Ascending aorta (tissue), 2 donors: Measurements from ENCODE around the gene SLC39A7. TPM values are rescaled to one million over a fixed set of nuclear protein-coding genes. Genes with fewer than 3 reads are reported as not detected.
A peak's percentile ranks its signal among the peaks of the same experiment; 100 is the strongest.

Experiments
- DNase-seq, 2 donors: peaks; one replicate each; pipeline ENCODE4 v3.0.0-alpha.2; 2019; ENCODE audit warnings: low spot score in 2 of 2
- H3K27ac ChIP-seq, 2 donors: fragments of 200-600 bp; sonication (generic); one replicate each; pipeline ENCODE4 v1.5.1; 2016 to 2017; ENCODE audit warnings: mild to moderate bottlenecking in 1 of 2
- H3K27me3 ChIP-seq: fragments of 200-600 bp; sonication (generic); one replicate; pipeline ENCODE4 v1.5.1; 2017
- H3K36me3 ChIP-seq, 2 donors: fragments of 200-600 bp; sonication (generic); one replicate each; pipeline ENCODE4 v1.5.1; 2016
- H3K4me1 ChIP-seq, 2 donors: fragments of 200-600 bp; sonication (generic); one replicate each; pipeline ENCODE4 v1.5.1; 2016 to 2017; ENCODE audit warnings: mild to moderate bottlenecking in 1 of 2
- H3K4me3 ChIP-seq, 2 donors: fragments of 200-600 bp; sonication (generic); one replicate each; pipeline ENCODE4 v1.5.1; 2016 to 2017; ENCODE audit warnings: mild to moderate bottlenecking in 1 of 2
- H3K9me3 ChIP-seq, 2 donors: fragments of 200-600 bp; sonication (generic); one replicate each; pipeline ENCODE4 v1.5.1; 2016
- CTCF ChIP-seq, 3 experiments: fragments of 200-600 bp in 2 of 3; fragments of 450-650 bp in 1 of 3; sonication (generic) in 2 of 3; IDR thresholded peaks; one replicate each; pipeline ENCODE4 v1.5.1; 2016 to 2019; ENCODE audit warnings: antibody characterized with exemption in 3 of 3, mild to moderate bottlenecking in 1 of 3, moderate library complexity in 1 of 3
- intact Hi-C: fragments of 100-400 bp; cut with DNase I; formaldehyde crosslinking; loops from one replicate; pipeline ENCODE4 v1.15.1; 2023
- total RNA-seq: library from RNA; depleted of rRNA; stranded (reverse); fragments of >200 nt; gene quantifications from one replicate; pipeline ENCODE4 v1.1.0, GENCODE V29; 2016

SLC39A7 gene
- total RNA-seq, 1 donor from 2014 or later, result 59.7 TPM

GRCh38 chr6:33251395-33252012 is 50.8 kb downstream of the SLC39A7 start:
- Histone ChIP-seq H3K27ac (no peak overlapping the region), H3K4me1 (peaks cover 4 to 23% of the 10 kb centered on the region in 2 donors), H3K9me3 (no peaks in the 10 kb centered on the region), H3K27me3 (no peaks in the 10 kb centered on the region), H3K36me3 (peaks cover 0 to 7% of the 10 kb centered on the region in 2 donors), H3K4me3 (no peak overlapping the region)
- DNase-seq, result peak in 1 of 2 donors; percentile 4
- intact Hi-C loops, result no loop called here
- no peak for TF ChIP-seq CTCF (IDR thresholded peaks at IDR 0.05)

- TF ChIP-seq CTCF (IDR thresholded peaks at IDR 0.05), result no peak
- no peaks in the 10 kb centered on the region for H3K27me3 ChIP-seq
- H3K9me3 ChIP-seq, result no peaks in the 10 kb centered on the region
- no peak for DNase-seq
- H3K4me1 ChIP-seq, result peaks cover 4 to 23% of the 10 kb centered on the region in 2 donors
- H3K4me3 ChIP-seq, result no peak overlapping the region
- intact Hi-C loops, result no loop called here
- H3K36me3 ChIP-seq, result peaks cover 4 to 17% of the 10 kb centered on the region in 2 donors
- H3K27ac ChIP-seq, result no peak overlapping the region
Measured at GRCh38 chr6:33252759-33253158, 52.1 kb downstream of the SLC39A7 start.

Other genes starting within 250 kb of the SLC39A7 start
- 28.0 TPM for gene HLA-DMA, start 247.8 kb upstream of the SLC39A7 start, total RNA-seq
- 140 TPM for gene BRD2, start 232.3 kb upstream of the SLC39A7 start, total RNA-seq
- gene HLA-DOA, start 191.3 kb upstream of the SLC39A7 start, total RNA-seq, result 358 TPM
- 285 TPM for gene HLA-DPA1, start 127.2 kb upstream of the SLC39A7 start, total RNA-seq
- gene HLA-DPB1, start 124.9 kb upstream of the SLC39A7 start, total RNA-seq, result 72.7 TPM
- gene COL11A2, start 8.4 kb upstream of the SLC39A7 start, total RNA-seq, result 0.11 TPM
- 21.6 TPM for gene RXRB, start 202 bp upstream of the SLC39A7 start, total RNA-seq
- gene HSD17B8, start 3.8 kb downstream of the SLC39A7 start, total RNA-seq, result not detected
- gene RING1, start 7.6 kb downstream of the SLC39A7 start, total RNA-seq, result 28.5 TPM
- gene VPS52, start 71.0 kb downstream of the SLC39A7 start, total RNA-seq, result 50.1 TPM
- gene RPS18, start 71.2 kb downstream of the SLC39A7 start, total RNA-seq, result 1,863 TPM
- 15.9 TPM for gene B3GALT4, start 76.3 kb downstream of the SLC39A7 start, total RNA-seq
- gene WDR46, start 88.4 kb downstream of the SLC39A7 start, total RNA-seq, result 70.6 TPM
- gene PFDN6, start 88.7 kb downstream of the SLC39A7 start, total RNA-seq, result 11.3 TPM
- 63.9 TPM for gene RGL2, start 98.1 kb downstream of the SLC39A7 start, total RNA-seq
- 185 TPM for gene TAPBP, start 113.2 kb downstream of the SLC39A7 start, total RNA-seq
- 35.5 TPM for gene ZBTB22, start 116.9 kb downstream of the SLC39A7 start, total RNA-seq
- gene DAXX, start 122.1 kb downstream of the SLC39A7 start, total RNA-seq, result 44.8 TPM
- gene KIFC1, start 191.0 kb downstream of the SLC39A7 start, total RNA-seq, result not detected
- 30.5 TPM for gene PHF1, start 210.1 kb downstream of the SLC39A7 start, total RNA-seq
- 77.2 TPM for gene CUTA, start 217.2 kb downstream of the SLC39A7 start, total RNA-seq
- 33.7 TPM for gene SYNGAP1, start 219.2 kb downstream of the SLC39A7 start, total RNA-seq